ENCODE results near the gene MAP3K13. TPM values are rescaled to one million over a fixed set of nuclear protein-coding genes. Genes with fewer than 3 reads are reported as not detected.

Gene MAP3K13
- polyA plus RNA-seq, 5 donors: 36.5 to 49.0 (median 44.1) TPM

- DNase-seq: no peak
Observed at GRCh38 chr3:185504636-185505035, 141.7 kb downstream of the MAP3K13 start.

DNA sequence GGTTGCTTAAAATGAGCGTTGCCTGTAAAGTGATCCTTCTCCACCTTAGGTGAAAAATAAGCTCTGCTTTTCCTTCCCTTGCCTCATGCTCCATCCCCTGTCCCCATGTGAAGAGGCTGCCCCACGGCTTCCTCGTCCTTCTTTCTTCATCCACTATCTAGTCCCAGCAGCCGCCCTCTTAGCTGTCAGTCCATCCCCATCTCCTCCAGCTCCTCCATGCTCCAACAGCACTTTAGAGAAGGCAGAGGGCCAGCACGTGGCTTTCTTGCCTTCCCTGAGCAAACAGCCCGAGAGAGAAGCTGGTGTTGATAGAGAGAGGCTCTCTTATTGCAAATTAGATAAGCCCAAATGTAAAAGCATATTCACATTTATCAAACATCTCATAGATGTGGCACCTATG is 144.9 kb downstream of the MAP3K13 start:
- DNase-seq: no peak

GRCh38 chr3:185508335-185508991 is 145.5 kb downstream of the MAP3K13 start:
- DNase-seq: no peak

- DNase-seq: no peak
Observed at GRCh38 chr3:185511711-185512110, 148.8 kb downstream of the MAP3K13 start.

GRCh38 chr3:185517387-185518130 is 154.6 kb downstream of the MAP3K13 start:
- DNase-seq: no peak

GRCh38 chr3:185519021-185519420 is 156.1 kb downstream of the MAP3K13 start:
- DNase-seq: no peak

- no peak for DNase-seq
Observed at GRCh38 chr3:185521349-185522138, 158.6 kb downstream of the MAP3K13 start.

DNA sequence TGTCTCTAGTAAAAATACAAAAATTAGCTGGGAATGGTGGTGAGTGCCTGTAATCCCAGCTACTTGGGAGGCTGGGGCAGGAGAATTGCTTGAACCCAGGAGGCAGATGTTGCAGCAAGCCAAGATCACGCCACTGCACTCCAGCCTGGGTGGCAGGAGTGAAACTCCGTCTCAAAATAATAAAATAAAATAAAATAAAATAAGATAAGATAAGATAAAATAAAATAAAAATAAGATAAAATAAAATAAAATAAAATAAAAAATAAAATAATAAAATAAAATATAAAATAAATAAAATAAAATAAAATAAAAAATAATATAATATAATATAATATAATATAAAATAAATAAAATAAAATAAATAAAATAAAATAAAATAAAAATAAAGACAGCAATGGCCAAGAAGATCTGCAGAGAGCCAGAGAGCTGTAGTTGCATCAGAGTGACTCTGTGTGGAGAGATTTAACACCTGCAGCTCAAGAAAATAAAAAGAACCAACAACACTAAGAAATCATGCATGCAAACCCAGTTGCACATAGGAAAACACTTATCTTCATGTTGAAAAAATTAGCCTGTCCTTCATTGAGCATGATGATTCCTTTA is 163.5 kb downstream of the MAP3K13 start:
- no peak for DNase-seq

GRCh38 chr3:185527364-185527763 is 164.4 kb downstream of the MAP3K13 start:
- DNase-seq: no peak

- DNase-seq: no peak
Observed at GRCh38 chr3:185528532-185528931, 165.6 kb downstream of the MAP3K13 start.

GRCh38 chr3:185530856-185531255 is 167.9 kb downstream of the MAP3K13 start:
- DNase-seq: no peak

DNA sequence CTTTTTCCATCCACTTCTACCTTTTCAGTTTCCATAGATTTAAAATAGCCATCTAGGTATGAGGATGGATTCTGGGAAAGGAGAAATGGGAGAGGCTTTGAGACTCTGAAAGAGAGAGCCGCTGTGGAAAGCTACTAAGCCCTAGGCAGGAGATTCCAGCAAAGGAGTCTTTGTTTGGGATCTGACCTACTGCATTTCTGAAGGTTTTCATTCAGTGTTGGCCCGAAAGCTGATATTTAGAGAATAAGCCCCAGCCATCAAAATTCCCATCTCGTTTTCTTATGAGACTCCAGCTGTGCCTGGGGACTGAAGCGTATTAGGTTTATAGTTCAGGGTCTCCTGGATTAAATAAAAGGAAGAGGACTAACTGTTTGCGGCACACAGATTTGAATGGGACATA is 170.0 kb downstream of the MAP3K13 start:
- DNase-seq: no peak

DNA sequence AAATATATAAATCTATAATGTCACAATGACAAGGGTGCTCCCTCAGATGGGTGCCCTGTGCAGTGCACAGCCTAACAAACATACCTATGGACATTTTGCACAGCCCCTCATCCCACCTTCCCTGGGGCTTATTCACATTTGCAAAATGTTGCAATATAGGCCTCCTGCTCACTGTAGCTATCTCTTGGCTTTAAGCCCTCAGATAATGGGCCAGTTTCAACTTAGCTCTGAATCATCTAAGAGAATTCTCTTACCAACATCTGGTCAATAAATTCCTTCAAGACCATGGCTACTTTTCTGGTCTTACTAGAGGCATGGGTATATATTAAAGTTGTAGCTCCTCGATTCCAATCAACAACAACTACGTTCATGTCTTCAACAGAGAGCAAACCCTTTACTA is 171.6 kb downstream of the MAP3K13 start:
- no peak for DNase-seq

DNA sequence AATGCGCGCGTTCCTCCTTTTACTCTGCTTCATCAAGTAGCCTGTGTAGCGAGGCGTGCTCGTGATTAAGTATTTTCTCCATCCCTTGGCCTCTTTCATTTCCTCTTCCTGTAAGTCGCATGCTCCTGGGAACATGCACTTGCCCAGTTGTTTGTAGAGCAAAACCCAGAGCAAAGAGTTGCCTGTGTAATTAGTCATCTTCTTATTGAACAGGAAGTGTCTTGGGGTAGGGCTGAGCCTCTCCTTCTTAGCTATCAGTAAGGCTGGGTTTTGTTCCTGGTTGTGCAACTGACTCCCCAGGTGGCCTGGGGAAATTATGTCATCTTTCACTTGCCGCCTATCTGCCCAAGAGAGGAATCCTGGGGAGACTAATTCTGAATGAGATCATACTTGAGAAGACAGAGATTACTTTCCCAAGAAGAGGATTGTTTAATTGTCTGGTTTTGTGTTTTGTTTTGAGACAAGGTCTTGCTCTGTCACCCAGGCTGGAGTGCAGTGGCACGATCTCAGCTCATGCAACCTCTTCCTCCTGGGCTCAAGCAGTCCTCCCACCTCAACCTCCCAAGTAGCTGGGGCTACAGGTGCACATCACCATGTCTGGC is 174.5 kb downstream of the MAP3K13 start:
- DNase-seq: no peak

Other genes with a start within 250 kb of the MAP3K13 start
- gene C3orf70, start 210.1 kb upstream of the MAP3K13 start, polyA plus RNA-seq (ENCODE audit: insufficient read depth in 1 of 5, insufficient read length in 5 of 5, low replicate concordance in 1 of 5): 1 to 10 TPM; 4.0 to 6.3 (median 4.9) TPM
- gene EHHADH, start 109.1 kb upstream of the MAP3K13 start, polyA plus RNA-seq (ENCODE audit: insufficient read depth in 1 of 5, insufficient read length in 5 of 5, low replicate concordance in 1 of 5): 10 to 100 TPM in 4 of 5 donors, 1 to 10 TPM in 1; 7.9 to 13.9 (median 11.7) TPM
- 10 to 100 TPM; 40.8 to 50.6 (median 47.8) TPM for gene TMEM41A, start 135.9 kb downstream of the MAP3K13 start, polyA plus RNA-seq (ENCODE audit: insufficient read depth in 1 of 5, insufficient read length in 5 of 5, low replicate concordance in 1 of 5)
- 1 to 10 TPM; 2.1 to 4.5 (median 2.9) TPM for gene LIPH, start 189.5 kb downstream of the MAP3K13 start, polyA plus RNA-seq (ENCODE audit: insufficient read depth in 1 of 5, insufficient read length in 5 of 5, low replicate concordance in 1 of 5)
- 10 to 100 TPM; 34.5 to 49.6 (median 46.1) TPM for gene SENP2, start 223.2 kb downstream of the MAP3K13 start, polyA plus RNA-seq (ENCODE audit: insufficient read depth in 1 of 5, insufficient read length in 5 of 5, low replicate concordance in 1 of 5)

Measured in right lung (tissue), 5 donors.